Type B pancreatic cell (in vitro differentiated cells): ENCODE results near the gene TNF. TPM values are rescaled to one million over a fixed set of nuclear protein-coding genes. Genes with fewer than 3 reads are reported as not detected.

Experiments used
- DNase-seq: peaks from one replicate; pipeline ENCODE4 v3.0.0; 2021; ENCODE audit warnings: mixed read lengths; ENCODE audit not compliant: unreplicated experiment; ENCODE audit errors: extremely low spot score
- H3K27ac Mint-ChIP-seq: 2 replicates; pipeline ENCODE4 v1.8.0; 2021; ENCODE audit warnings: mild to moderate bottlenecking, mixed read lengths
- H3K27me3 Mint-ChIP-seq: 2 replicates; pipeline ENCODE4 v1.8.0; 2021; ENCODE audit warnings: mixed read lengths
- H3K36me3 Mint-ChIP-seq: 2 replicates; pipeline ENCODE4 v1.8.0; 2021; ENCODE audit warnings: mixed read lengths
- H3K4me1 Mint-ChIP-seq: one replicate; pipeline ENCODE4 v1.8.0; 2021; ENCODE audit warnings: mixed read lengths; ENCODE audit not compliant: unreplicated experiment
- H3K4me3 Mint-ChIP-seq: 2 replicates; pipeline ENCODE4 v1.8.0; 2021; ENCODE audit warnings: mild to moderate bottlenecking, mixed read lengths
- H3K9me3 Mint-ChIP-seq: 2 replicates; pipeline ENCODE4 v1.8.0; 2021; ENCODE audit warnings: mixed read lengths
- CTCF ChIP-seq: fragments of 200-600 bp; sonication (generic); conservative IDR thresholded peaks from 2 replicates; pipeline ENCODE4 v1.5.0; 2021; ENCODE audit warnings: antibody characterized with exemption, mild to moderate bottlenecking
- total RNA-seq: library from RNA; stranded (reverse); gene quantifications from 2 replicates; pipeline ENCODE4 v1.2.1, GENCODE V29; 2021; ENCODE audit warnings: low replicate concordance

Gene TNF
- total RNA-seq, 1 donor from 2014 or later, result not detected

DNA sequence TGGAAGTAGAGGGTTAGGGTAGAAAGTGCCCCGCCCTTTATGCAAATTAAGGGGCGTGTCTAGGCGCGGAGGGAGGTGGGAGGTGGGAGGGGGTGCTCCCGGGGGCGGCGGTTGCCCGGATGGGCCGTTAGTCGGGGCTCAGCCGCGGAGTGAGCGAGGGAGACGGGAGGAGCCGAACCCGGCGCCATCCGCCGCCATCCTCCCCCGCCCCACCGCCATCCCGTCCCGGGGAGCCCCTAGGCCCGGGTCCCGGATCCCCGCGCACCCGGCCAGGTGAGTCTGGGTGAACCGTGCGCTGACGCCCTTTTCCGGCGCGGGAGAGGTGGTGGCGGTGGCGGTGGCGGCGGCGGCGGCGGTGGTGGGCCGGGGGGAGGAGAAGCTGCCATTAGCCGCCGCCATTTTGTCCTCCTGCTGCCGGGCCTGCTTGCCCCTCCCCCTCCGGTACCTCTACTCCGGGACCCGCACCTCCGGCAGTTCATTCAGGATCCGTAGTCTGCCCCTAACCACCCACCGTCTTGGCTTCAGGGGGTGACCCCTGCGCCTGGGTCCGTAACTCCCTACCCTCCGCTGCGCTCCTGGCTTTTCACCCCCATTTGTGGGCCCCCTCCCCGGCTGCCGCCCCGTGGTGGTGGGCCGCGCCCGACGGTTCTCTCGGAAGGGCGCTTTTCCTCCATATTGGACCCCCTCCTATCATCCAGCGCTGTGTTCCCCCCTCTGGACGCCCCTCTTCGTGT is 45.4 kb downstream of the TNF start, which contains the start of gene PRRC2A:
PRRC2A (plus strand) TSS at position 130 of the 734 bp plus-strand sequence. CDS start 2,075 bp downstream, outside the sequence.
- Mint-ChIP-seq H3K27ac (peak within 1 kb of the TSS; percentile 100), H3K4me3 (peak within 1 kb of the TSS; percentile 93), H3K4me1 (peaks cover 30% of the 10 kb centered on the region), H3K36me3 (peaks cover 17% of the 10 kb centered on the region), H3K27me3 (no peaks in the 10 kb centered on the region), H3K9me3 (no peaks in the 10 kb centered on the region)
- no peak for TF ChIP-seq CTCF
- peak; percentile 95 for DNase-seq

- Mint-ChIP-seq H3K4me1 (peaks cover 30% of the 10 kb centered on the region), H3K9me3 (no peaks in the 10 kb centered on the region), H3K4me3 (peak overlapping the region; percentile 93), H3K27me3 (no peaks in the 10 kb centered on the region), H3K36me3 (peaks cover 23% of the 10 kb centered on the region), H3K27ac (peak overlapping the region; percentile 89)
- no peak for DNase-seq
- TF ChIP-seq CTCF, result no peak
Observed at GRCh38 chr6:31621320-31621939, 46.1 kb downstream of the TNF start.

- Mint-ChIP-seq H3K36me3 (peaks cover 26% of the 10 kb centered on the region), H3K27ac (peak overlapping the region; percentile 89), H3K9me3 (no peaks in the 10 kb centered on the region), H3K4me3 (peak overlapping the region; percentile 93), H3K4me1 (peaks cover 24% of the 10 kb centered on the region), H3K27me3 (no peaks in the 10 kb centered on the region)
- TF ChIP-seq CTCF, result no peak
- DNase-seq, result no peak
Observed at GRCh38 chr6:31621991-31622390, 46.6 kb downstream of the TNF start.

DNA sequence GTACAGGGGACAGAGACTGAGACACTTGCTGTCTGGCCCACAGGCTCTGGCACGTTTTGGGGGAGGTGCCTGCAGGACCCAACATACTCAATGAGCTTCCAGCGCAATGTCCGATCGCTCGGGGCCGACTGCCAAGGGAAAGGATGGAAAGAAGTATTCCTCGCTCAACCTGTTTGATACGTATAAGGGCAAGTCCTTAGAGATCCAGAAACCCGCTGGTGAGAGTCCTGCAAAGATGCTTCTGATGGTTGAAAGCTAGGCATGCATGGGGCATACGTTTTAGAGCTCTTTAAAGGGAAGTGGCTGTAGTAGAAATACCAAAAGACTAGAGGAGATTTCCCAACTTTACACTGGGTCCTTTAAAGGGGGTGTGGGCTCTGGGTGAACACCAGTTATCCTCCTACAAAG is 47.3 kb downstream of the TNF start:
- peak overlapping the region; percentile 89 for H3K27ac Mint-ChIP-seq

GRCh38 chr6:31624070-31624469 is 48.7 kb downstream of the TNF start:
- Mint-ChIP-seq H3K4me3 (no peak overlapping the region), H3K27me3 (no peaks in the 10 kb centered on the region), H3K27ac (no peak overlapping the region), H3K9me3 (no peaks in the 10 kb centered on the region), H3K4me1 (peaks cover 28% of the 10 kb centered on the region), H3K36me3 (peaks cover 40% of the 10 kb centered on the region)
- TF ChIP-seq CTCF, result no peak
- DNase-seq, result no peak

More for the DNA sequence above, 47.3 kb downstream of the TNF start:
- Mint-ChIP-seq H3K4me3 (peak overlapping the region; percentile 93), H3K27me3 (no peaks in the 10 kb centered on the region), H3K9me3 (no peaks in the 10 kb centered on the region), H3K4me1 (peaks cover 27% of the 10 kb centered on the region), H3K36me3 (peaks cover 33% of the 10 kb centered on the region)
- TF ChIP-seq CTCF, result no peak
- no peak for DNase-seq
